ENCODE results near the gene MRPS18B. TPM values are rescaled to one million over a fixed set of nuclear protein-coding genes. Genes with fewer than 3 reads are reported as not detected.

Gene MRPS18B
- total and polyA plus RNA-seq, 2 of the 13 experiments (the other 11 are each of a cell fraction or from before 2014, with no cell fraction given) = 125 to 131 TPM

- TF ChIP-seq ATF4 (CRISPR knock-in tag; IDR thresholded peaks at IDR 0.05) (peak in 1 of 2 experiments; percentile 81; a peak in 1 of 4 replicates), ZNF652 (CRISPR knock-in tag; IDR thresholded peaks at IDR 0.05; ENCODE audit: borderline replicate concordance, low read depth) (no peak), MXI1 (IDR thresholded peaks at IDR 0.05; ENCODE audit: borderline replicate concordance, low read depth, low read length) (peak; percentile 98), ZNF263 (CRISPR knock-in tag; IDR thresholded peaks at IDR 0.05) (0 out of 2 replicates have a peak, but pooled peaks have one; percentile 51), LCORL (IDR thresholded peaks at IDR 0.05) (no peak), LCORL (CRISPR knock-in tag; IDR thresholded peaks at IDR 0.05) (no peak), SRSF9 (IDR thresholded peaks at IDR 0.05; ENCODE audit: borderline replicate concordance, insufficient read depth, low read depth, low read length, poor library complexity, severe bottlenecking) (no peak), KLF6 (CRISPR knock-in tag; IDR thresholded peaks at IDR 0.05) (no peak), SATB2 (CRISPR knock-in tag; IDR thresholded peaks at IDR 0.05) (no peak), MTA3 (CRISPR knock-in tag; IDR thresholded peaks at IDR 0.05) (no peak), STAG1 (CRISPR knock-in tag; IDR thresholded peaks at IDR 0.05) (peak; percentile 15; the same call in 1 of the 2 replicates), ZNF879 (CRISPR knock-in tag; IDR thresholded peaks at IDR 0.05) (no peak), ZNF281 (CRISPR knock-in tag; IDR thresholded peaks at IDR 0.05; ENCODE audit: borderline replicate concordance) (peak; percentile 44; the same call in 1 of the 2 replicates), SP1 (IDR thresholded peaks at IDR 0.05) (no peak), SP1 (CRISPR knock-in tag; IDR thresholded peaks at IDR 0.05) (no peak), DMTF1 (CRISPR knock-in tag; IDR thresholded peaks at IDR 0.05) (no peak), ZNF878 (CRISPR knock-in tag; IDR thresholded peaks at IDR 0.05) (peak; percentile 72; the same call in 1 of the 2 replicates), CREM (IDR thresholded peaks at IDR 0.05) (peak; percentile 86), CREM (CRISPR knock-in tag; IDR thresholded peaks at IDR 0.05) (no peak), ZSCAN5A (CRISPR knock-in tag; IDR thresholded peaks at IDR 0.05; ENCODE audit: borderline replicate concordance) (0 out of 2 replicates have a peak, but pooled peaks have one; percentile 70), ZNF614 (CRISPR knock-in tag; IDR thresholded peaks at IDR 0.05; ENCODE audit: borderline replicate concordance) (peak; percentile 21; the same call in 1 of the 2 replicates), ZNF747 (CRISPR knock-in tag; IDR thresholded peaks at IDR 0.05; ENCODE audit: borderline replicate concordance) (no peak; the same call in 1 of the 2 replicates), ZFAT (CRISPR knock-in tag; conservative IDR thresholded peaks at IDR 0.05) (no peak), ZBTB38 (CRISPR knock-in tag; IDR thresholded peaks at IDR 0.05) (peak; percentile 60)
These were observed at the start of gene MRPS18B (continued) for GRCh38 chr6:30617565-30618269.

Data from HepG2 (cell line).